ENCODE data around the gene TRIM2.

TRIM2 gene

GRCh38 chr4:153326513-153326912 is 122.3 kb downstream of the TRIM2 start:
- CTCF ChIA-PET, result no interaction called here
- H3K27ac ChIP-seq, result no peak overlapping the region
- TF ChIP-seq CTCF (conservative IDR thresholded peaks at IDR 0.05; ENCODE audit: low read depth), result no peak
- DNase-seq (ENCODE audit: low spot score), result no peak
- POLR2A ChIA-PET (ENCODE audit: low non-redundant PET), result no interaction called here

GRCh38 chr4:153327247-153327646 is 123.0 kb downstream of the TRIM2 start:
- CTCF ChIA-PET, result interaction anchor here (0.6 to 0.9 kb wide), 2 partner anchors 184 to 828 kb away, joined by 3 to 4 read pairs; no protein-coding TSS in a partner anchor
- no peak overlapping the region for H3K27ac ChIP-seq
- no peak for DNase-seq (ENCODE audit: low spot score)
- POLR2A ChIA-PET (ENCODE audit: low non-redundant PET), result no interaction called here
- no peak for TF ChIP-seq CTCF (conservative IDR thresholded peaks at IDR 0.05; ENCODE audit: low read depth)

- DNase-seq (ENCODE audit: low spot score), result no peak
- ChIA-PET CTCF (no interaction called here), POLR2A (ENCODE audit: low non-redundant PET) (no interaction called here)
- no peak for TF ChIP-seq CTCF (conservative IDR thresholded peaks at IDR 0.05; ENCODE audit: low read depth)
- H3K27ac ChIP-seq, result no peak overlapping the region
Measured at GRCh38 chr4:153332936-153333335, 128.7 kb downstream of the TRIM2 start.

GRCh38 chr4:153333874-153334273 is 129.6 kb downstream of the TRIM2 start:
- DNase-seq (ENCODE audit: low spot score), result no peak
- POLR2A ChIA-PET (ENCODE audit: low non-redundant PET), result no interaction called here
- CTCF ChIA-PET, result no interaction called here
- TF ChIP-seq CTCF (conservative IDR thresholded peaks at IDR 0.05; ENCODE audit: low read depth), result no peak
- no peak overlapping the region for H3K27ac ChIP-seq

- no peak overlapping the region for H3K27ac ChIP-seq
- CTCF ChIA-PET, result interaction anchor here (0.5 to 0.6 kb wide), 2 partner anchors 158 to 975 kb away, joined by 3 read pairs; no protein-coding TSS in a partner anchor
- no peak for TF ChIP-seq CTCF (conservative IDR thresholded peaks at IDR 0.05; ENCODE audit: low read depth)
- POLR2A ChIA-PET (ENCODE audit: low non-redundant PET), result no interaction called here
- DNase-seq (ENCODE audit: low spot score), result no peak
Measured at GRCh38 chr4:153335665-153336064, 131.4 kb downstream of the TRIM2 start.

- CTCF ChIA-PET, result no interaction called here
- POLR2A ChIA-PET (ENCODE audit: low non-redundant PET), result interaction anchor here (0.6 kb wide), 1 partner anchor 880 kb away, joined by 3 read pairs; no protein-coding TSS in a partner anchor
- no peak for TF ChIP-seq CTCF (conservative IDR thresholded peaks at IDR 0.05; ENCODE audit: low read depth)
- no peak for DNase-seq (ENCODE audit: low spot score)
- no peak overlapping the region for H3K27ac ChIP-seq
Measured at GRCh38 chr4:153337686-153338085, 133.4 kb downstream of the TRIM2 start.

Measured in RWPE1 (cell line).